ENCODE measurements around the gene TASL.
"Not testable (repeated sequence)": the region's sequence is repeated elsewhere in the genome, so short reads cannot be mapped to it uniquely, and the experiment has no call there.

TASL gene

GRCh38 chrX:30577362-30577991 lies at the start of gene TASL:
TASL (minus strand) TSS chrX:30577766; CDS start chrX:30560355, 17,411 bp downstream.
- DNase-seq = no peak

GRCh38 chrX:30626402-30626801 lies 48.8 kb upstream of the TASL start:
- no peak for DNase-seq

DNA sequence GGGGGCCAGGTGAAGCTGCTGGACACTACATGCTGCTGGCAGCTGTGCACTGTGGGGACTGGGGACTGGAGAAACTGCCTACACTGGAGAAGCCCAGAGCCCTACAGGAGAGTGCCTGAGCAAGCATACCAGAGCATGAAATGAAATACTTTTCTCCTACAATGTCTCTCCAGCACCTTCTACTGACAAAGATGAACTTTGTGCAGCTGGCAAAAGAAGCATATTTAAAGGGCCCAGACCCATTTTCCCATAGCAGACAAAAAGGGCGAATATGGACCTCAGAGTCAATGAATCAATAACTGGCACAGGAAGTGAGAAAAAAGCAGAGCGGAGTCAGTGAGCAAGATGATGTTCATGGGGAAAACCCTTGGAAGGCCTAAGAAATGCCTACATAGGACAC lies 44.8 kb upstream of the TASL start:
- no peak for DNase-seq

- DNase-seq = no peak
These were observed 43.5 kb upstream of the TASL start for GRCh38 chrX:30620980-30621618.

- DNase-seq = no peak
These were observed 42.6 kb upstream of the TASL start for GRCh38 chrX:30620125-30620524.

GRCh38 chrX:30618160-30618765 lies 40.7 kb upstream of the TASL start:
- no peak for DNase-seq

DNA sequence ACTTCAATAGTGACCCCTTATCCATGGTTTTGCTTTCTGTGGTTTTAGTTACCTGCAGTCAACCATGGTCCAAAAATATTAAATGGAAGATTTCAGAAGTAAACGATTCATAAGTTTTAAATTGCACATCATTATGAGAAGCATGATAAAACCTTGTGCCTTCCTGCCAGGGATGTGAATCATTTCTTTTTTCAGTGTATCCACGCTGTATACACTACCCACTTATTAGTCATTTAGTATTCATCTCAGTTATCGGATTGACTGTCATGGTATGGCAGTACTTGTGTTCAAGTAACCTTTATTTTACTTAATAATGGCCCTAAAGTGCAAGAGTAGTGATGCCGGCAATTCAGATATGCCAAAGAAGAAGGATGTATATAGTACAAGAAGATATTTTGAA lies 37.7 kb upstream of the TASL start:
- DNase-seq = no peak

DNA sequence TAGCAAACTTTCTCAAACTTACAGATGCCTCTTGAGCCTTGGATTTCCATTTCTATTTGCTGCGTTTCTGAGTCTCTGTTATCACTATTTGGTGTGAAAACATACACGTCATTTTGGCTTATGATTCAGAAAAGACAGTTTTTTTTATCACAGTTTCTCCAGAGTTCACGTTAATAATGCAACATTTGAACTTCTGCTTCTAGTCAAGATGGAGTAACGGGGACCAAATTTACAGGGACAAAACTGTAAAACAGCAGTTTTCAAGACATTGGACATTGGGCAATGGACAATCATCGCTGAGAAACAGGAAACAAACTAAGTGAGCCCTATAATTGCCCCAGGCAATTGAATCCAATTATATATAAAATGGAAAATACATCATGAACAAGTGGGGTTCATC lies 36.2 kb upstream of the TASL start:
- DNase-seq = no peak

- DNase-seq = no peak
These were observed 34.7 kb upstream of the TASL start for GRCh38 chrX:30612250-30612655.

DNA sequence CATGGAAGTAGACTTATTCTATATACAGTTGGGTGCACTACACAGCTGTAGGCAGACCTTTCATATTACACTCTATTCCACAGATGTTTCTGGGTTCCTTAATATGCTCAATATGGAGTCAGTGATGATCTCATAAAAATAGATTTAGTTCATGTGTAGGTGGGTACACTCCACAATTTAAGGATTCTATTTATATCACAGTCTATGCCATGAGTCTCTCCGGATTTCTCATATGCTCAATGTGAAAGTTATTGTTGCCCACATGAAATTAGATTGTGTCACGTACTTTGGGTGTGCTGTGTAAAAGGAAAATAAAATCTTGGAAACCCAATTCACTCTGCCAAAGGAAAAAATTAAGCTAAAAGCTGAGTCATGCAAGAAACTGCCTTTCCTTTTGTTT lies 32.5 kb upstream of the TASL start:
- no peak for DNase-seq

DNA sequence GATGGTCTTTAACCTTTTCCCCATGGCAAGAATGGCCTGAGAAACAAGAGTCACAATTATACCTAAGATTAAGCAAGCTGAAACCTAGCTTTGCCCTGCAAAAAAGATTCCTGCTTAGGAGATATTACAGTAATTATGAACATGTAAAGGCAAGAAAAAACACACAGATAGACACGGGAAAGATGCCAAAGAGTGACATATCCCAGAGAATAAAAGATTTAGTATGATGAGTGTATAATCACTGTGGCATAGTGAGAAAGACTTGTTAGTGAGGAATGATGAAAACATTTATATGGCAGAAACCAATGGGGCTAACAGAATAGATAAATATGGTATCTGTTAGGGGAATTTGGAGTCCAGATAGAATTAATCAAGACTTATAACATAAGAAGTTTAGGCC lies 29.6 kb upstream of the TASL start:
- no peak for DNase-seq

DNA sequence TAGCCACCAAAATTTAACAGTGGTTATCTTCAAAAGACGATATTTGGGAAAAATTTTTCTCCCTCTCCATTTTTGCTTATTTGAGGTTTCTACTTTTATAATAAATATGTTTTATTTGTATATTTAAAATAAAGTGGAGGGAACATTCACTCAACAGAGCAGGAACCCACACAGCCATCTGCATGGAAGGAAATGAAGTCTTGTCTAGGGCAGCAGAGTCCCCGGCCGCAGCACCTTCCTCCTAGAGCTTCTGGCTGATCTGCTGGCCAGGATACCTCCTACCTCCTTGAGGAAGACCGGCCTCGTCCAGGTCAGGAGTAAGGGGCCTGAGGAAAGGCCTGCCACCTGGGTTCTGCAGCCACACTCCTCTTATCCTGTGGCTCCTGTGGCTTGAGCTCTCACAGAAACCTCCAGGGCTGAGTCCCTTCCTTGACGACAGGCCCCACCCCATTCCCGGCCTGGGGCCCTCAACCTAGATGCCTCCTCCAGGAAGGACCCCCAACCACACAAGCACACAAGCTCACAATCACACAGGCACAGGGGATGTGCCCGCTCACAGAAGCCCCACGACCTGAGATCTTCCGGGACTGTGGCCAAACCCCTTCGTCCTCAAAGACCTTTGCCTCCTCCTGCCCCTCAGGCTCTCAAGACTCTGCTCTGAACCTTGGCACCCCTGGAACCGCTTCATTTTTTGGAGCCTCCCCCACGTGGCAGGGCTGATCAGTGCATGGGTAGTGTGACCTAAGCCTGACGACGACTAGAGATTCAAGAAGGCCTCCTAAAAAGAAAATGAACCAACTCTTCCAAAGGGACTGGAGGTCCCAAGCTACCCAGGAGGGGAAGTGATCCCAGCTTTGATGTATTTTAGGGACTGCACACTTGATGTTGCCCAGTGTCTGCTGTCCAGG lies 23.0 kb upstream of the TASL start:
- DNase-seq = not testable (repeated sequence)

DNA sequence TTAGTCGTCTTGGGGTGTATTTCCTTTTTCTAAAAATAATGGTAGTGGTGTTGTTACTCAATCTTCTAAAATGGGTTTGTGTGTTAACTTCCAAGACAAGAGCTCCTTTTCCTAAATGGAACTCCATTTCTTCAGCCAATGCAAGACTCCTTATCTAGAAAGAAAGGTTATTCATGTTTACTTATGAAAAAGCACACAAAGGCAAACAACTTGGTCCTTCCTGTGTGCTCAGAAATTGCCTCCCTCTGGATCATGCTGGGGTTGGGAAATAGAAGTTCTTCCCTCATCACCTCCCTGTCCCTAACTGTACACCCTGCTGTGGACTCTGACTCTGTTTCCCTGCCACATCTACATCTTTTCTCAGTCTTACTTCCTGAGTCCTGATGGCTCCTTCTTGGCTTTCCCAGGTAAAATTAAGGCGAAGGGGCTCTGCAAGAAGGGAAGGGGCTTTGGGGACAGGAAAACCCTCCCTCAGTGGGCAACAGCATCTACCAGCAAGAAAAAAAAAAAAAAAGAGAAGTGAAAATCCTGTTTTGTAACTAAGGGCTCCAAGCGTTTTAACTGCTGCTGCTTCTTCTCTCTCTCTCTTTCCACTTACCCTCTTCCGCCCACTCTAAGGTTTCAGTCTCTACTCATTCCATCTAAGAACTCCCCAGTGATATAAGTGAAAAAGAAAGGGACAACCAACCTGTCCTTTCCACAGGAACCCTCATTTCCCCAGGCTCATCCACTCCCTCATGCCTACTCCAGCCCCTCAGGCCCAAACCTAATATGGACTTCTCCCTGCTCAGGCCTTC lies 19.8 kb upstream of the TASL start:
- DNase-seq = no peak

GRCh38 chrX:30593440-30594200 lies 16.1 kb upstream of the TASL start:
- DNase-seq = no peak

- DNase-seq = no peak
These were observed 15.3 kb upstream of the TASL start for GRCh38 chrX:30592831-30593230.

DNA sequence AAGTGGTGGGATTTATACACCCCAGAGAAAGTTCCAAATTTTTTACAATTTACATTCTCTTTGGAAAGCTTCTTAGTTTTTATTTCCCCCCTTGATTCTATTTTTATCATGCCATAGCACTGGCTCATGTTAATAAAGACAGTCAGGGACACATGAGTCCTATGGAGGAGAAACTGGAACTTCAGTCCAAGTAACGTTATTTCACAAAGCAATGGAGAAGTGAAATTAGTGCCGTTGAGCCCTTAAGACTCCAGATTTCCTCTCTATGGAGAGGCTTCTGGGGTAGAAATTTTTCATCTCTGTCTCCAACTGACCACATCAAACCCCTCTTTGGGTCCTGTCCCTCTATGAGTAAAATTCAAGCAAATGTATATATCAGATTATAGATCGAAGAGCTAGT lies 12.8 kb upstream of the TASL start:
- no peak for DNase-seq

DNA sequence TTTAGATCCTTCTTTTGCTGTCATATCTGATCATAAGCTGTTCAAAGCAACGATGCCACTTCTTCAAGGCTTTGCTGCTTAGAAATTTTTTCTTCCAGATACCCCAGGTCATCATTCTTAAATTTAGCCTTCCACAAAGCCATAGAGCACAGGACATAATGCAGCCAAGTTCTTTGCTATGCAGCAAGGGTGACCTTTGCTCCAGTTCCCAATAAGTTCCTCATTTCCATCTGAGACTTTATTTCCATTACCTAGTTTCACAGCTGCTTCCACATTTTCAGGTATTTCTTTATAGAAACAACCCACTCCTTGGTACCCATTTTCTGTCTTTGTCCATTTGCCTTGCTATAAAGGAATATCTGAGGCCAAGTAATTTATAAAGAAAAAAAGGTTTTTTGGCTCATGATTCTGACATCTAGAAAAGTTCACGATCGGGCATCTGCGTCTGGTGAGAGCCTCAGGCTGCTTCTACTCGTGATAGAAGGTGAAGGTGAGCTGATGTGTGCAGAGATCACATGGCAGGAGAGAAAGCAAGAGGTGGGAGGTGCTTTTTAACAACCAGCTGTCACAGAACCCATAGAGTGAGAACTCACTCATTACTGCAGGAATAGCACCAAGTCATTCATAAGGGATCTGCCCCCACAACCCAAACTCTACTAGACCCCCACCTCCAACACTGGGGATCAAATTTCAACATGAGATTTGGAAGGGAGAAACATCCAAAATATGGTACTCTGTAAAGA lies 11.8 kb upstream of the TASL start:
- no peak for DNase-seq

GRCh38 chrX:30586516-30586915 lies 8.9 kb upstream of the TASL start:
- no peak for DNase-seq

- DNase-seq = no peak
These were observed 5.1 kb upstream of the TASL start for GRCh38 chrX:30582664-30583063.

DNA sequence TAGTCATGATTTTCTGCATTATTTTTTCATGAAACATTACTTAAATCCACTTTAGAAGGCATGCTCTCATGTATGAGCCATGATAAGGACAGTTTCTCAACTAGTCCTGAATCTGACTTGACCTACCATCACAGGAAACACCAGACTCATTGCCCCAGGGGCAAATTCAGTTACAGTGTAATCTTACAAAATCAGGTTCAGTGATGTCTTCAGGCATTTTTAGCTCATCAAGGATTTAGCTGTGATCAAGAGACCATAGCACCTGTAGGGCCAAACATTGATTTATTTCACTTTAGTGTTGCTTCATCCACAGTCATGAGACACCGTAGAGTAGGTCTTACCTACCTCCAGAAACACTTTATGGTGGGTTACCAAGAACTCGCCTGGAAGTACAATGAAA lies 3.1 kb upstream of the TASL start:
- DNase-seq = no peak

GRCh38 chrX:30576881-30577280 lies 685 bp downstream of the TASL start:
- DNase-seq = no peak
